ENCODE measurements around the gene RRAGB. TPM values are rescaled to one million over a fixed set of nuclear protein-coding genes. Genes with fewer than 3 reads are reported as not detected.

Gene RRAGB
- total RNA-seq, 1 donor from 2014 or later, result 27.8 TPM

DNA sequence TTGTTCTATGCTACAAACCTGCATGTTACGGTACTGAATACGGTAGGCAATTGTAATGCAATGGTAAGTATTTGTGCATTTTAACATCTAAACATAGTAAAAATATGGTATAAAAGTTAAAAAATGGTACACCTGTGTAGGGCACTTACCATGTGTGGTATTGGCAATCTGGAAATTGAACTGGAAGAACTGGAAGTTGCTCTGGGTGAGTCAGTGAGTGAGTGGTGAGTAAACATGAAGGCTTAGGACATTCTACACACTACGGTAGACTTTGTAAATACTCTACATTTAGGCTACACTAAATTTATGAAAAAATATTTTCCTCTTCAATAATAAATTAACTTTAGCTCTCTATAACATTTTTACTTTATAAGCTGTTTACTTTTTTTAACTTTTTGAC is 78.9 kb downstream of the RRAGB start:
- no peak overlapping the region for H3K27ac Mint-ChIP-seq
- no peaks in the 10 kb centered on the region for H3K4me1 Mint-ChIP-seq
- H3K9me3 Mint-ChIP-seq, result peaks cover 55% of the 10 kb centered on the region
- H3K4me3 Mint-ChIP-seq, result no peak overlapping the region
- no peaks in the 10 kb centered on the region for H3K27me3 Mint-ChIP-seq (ENCODE audit: low read depth)
- DNase-seq (ENCODE audit: low spot score in 2 of 2, unreplicated experiment in 2 of 2), result no peak
- no peaks in the 10 kb centered on the region for H3K36me3 Mint-ChIP-seq
- TF ChIP-seq, protein P1, sequence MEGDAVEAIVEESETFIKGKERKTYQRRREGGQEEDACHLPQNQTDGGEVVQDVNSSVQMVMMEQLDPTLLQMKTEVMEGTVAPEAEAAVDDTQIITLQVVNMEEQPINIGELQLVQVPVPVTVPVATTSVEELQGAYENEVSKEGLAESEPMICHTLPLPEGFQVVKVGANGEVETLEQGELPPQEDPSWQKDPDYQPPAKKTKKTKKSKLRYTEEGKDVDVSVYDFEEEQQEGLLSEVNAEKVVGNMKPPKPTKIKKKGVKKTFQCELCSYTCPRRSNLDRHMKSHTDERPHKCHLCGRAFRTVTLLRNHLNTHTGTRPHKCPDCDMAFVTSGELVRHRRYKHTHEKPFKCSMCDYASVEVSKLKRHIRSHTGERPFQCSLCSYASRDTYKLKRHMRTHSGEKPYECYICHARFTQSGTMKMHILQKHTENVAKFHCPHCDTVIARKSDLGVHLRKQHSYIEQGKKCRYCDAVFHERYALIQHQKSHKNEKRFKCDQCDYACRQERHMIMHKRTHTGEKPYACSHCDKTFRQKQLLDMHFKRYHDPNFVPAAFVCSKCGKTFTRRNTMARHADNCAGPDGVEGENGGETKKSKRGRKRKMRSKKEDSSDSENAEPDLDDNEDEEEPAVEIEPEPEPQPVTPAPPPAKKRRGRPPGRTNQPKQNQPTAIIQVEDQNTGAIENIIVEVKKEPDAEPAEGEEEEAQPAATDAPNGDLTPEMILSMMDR (IDR thresholded peaks at IDR 0.05; ENCODE audit: unreplicated experiment), result no peak

DNA sequence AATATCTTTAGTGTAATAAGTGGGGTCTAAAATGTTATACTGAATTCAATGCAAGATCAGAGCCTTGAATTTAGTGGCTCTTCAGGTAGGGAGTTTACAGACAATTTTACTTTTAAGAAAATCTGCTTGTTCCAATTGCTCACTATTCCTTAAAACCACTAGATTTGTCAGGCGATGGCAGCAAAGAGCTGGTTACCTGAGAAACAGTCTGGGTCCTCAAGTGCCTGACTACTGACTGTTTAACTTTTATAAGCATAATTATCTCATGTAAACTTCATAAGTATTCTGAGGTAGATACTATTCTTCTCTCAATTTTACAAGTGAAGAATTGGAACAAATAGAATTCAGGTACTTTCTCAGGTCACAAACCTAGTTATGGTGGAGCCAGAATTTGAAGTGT is 84.3 kb downstream of the RRAGB start:
- H3K27me3 Mint-ChIP-seq (ENCODE audit: low read depth), result no peaks in the 10 kb centered on the region
- no peak overlapping the region for H3K27ac Mint-ChIP-seq
- H3K4me1 Mint-ChIP-seq, result no peaks in the 10 kb centered on the region
- no peaks in the 10 kb centered on the region for H3K36me3 Mint-ChIP-seq
- no peak overlapping the region for H3K4me3 Mint-ChIP-seq
- TF ChIP-seq, protein P1 (IDR thresholded peaks at IDR 0.05; ENCODE audit: unreplicated experiment), result no peak
- no peak for DNase-seq (ENCODE audit: low spot score in 2 of 2, unreplicated experiment in 2 of 2)
- H3K9me3 Mint-ChIP-seq, result peaks cover 43% of the 10 kb centered on the region

Other genes with a start within 250 kb of the RRAGB start
- gene USP51, start 227.9 kb upstream of the RRAGB start, total RNA-seq, result 4.6 to 5.6 TPM (median 5.1 TPM) in 3 replicates
- gene FOXR2, start 94.3 kb upstream of the RRAGB start, total RNA-seq, result not detected in 3 replicates